MG63 (cell line): ENCODE measurements around the gene ZBTB2. TPM values are rescaled to one million over a fixed set of nuclear protein-coding genes. Genes with fewer than 3 reads are reported as not detected.

Source experiments
- DNase-seq: peaks from one replicate; pipeline ENCODE4 v3.0.0-alpha.2; 2020
- H3K27me3 ChIP-seq: fragments of 250-450 bp; sonication (Bioruptor Pico); 2 replicates; pipeline ENCODE4 v1.5.1; 2020; ENCODE audit warnings: mild to moderate bottlenecking, moderate library complexity
- H3K36me3 ChIP-seq: fragments of 250-450 bp; sonication (Bioruptor Pico); 2 replicates; pipeline ENCODE4 v1.5.1; 2020; ENCODE audit warnings: mild to moderate bottlenecking, moderate library complexity
- H3K4me3 ChIP-seq: fragments of 250-450 bp; sonication (Bioruptor Pico); 2 replicates; pipeline ENCODE4 v1.5.1; 2020; ENCODE audit warnings: mild to moderate bottlenecking, moderate library complexity
- H3K9me3 ChIP-seq: fragments of 250-450 bp; sonication (Bioruptor Pico); 2 replicates; pipeline ENCODE4 v1.5.1; 2020; ENCODE audit warnings: mild to moderate bottlenecking, moderate library complexity
- total RNA-seq: library from RNA; depleted of rRNA; stranded (reverse); fragments of >200 nt; shearing (Covaris generic); gene quantifications from 2 replicates; pipeline ENCODE4 v1.2.3, GENCODE V29; 2014; ENCODE audit warnings: low replicate concordance; rRNA removed

ZBTB2 gene
- 23.3 and 34.0 TPM in 2 replicates for total RNA-seq

GRCh38 chr6:151391471-151392413, at the start of gene ZBTB2:
Gene ZBTB2 (minus strand): TSS chr6:151391559. CDS start chr6:151373637, 17,922 bp downstream.
- DNase-seq = peak; percentile 77
- Histone ChIP-seq H3K36me3 (peaks cover 48% of the 10 kb centered on the region), H3K27me3 (no peaks in the 10 kb centered on the region), H3K4me3 (peak within 1 kb of the TSS; percentile 91), H3K9me3 (no peaks in the 10 kb centered on the region)

GRCh38 chr6:151440930-151441329, 49.6 kb upstream of the ZBTB2 start:
- DNase-seq = no peak
- peaks cover 38% of the 10 kb centered on the region for H3K36me3 ChIP-seq
- H3K27me3 ChIP-seq = no peaks in the 10 kb centered on the region
- H3K9me3 ChIP-seq = no peaks in the 10 kb centered on the region
- H3K4me3 ChIP-seq = no peak overlapping the region

- Histone ChIP-seq H3K4me3 (no peak overlapping the region), H3K9me3 (no peaks in the 10 kb centered on the region), H3K27me3 (no peaks in the 10 kb centered on the region), H3K36me3 (peaks cover 41% of the 10 kb centered on the region)
- DNase-seq = no peak
Observed at GRCh38 chr6:151440498-151440897, 49.1 kb upstream of the ZBTB2 start.

GRCh38 chr6:151437401-151437800, 46.0 kb upstream of the ZBTB2 start:
- DNase-seq = no peak
- Histone ChIP-seq H3K27me3 (no peaks in the 10 kb centered on the region), H3K4me3 (no peak overlapping the region), H3K9me3 (no peaks in the 10 kb centered on the region), H3K36me3 (peaks cover 40% of the 10 kb centered on the region)

GRCh38 chr6:151436802-151437201, 45.4 kb upstream of the ZBTB2 start:
- H3K4me3 ChIP-seq = no peak overlapping the region
- no peaks in the 10 kb centered on the region for H3K9me3 ChIP-seq
- no peak for DNase-seq
- H3K27me3 ChIP-seq = no peaks in the 10 kb centered on the region
- H3K36me3 ChIP-seq = peaks cover 43% of the 10 kb centered on the region

DNA sequence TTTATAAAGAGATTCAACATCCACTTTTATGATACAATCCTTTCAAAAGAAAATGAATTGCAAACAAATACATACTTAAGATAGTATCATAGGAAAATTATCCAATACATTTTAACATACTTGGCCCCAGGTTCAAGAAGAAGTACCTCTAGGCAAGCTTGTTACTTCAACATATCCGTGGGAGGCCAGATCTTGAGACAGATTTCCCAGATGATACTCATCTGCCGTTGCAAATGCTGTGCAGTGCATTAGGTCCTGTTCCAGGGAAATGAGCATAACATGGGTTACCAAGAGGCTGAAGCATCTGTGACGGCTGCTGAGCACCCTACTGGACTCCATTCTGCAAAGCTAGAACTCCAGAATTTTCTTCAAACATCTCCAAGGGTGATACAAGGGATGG, 44.9 kb upstream of the ZBTB2 start:
- Histone ChIP-seq H3K27me3 (no peaks in the 10 kb centered on the region), H3K36me3 (peaks cover 43% of the 10 kb centered on the region), H3K4me3 (no peak overlapping the region), H3K9me3 (no peaks in the 10 kb centered on the region)
- no peak for DNase-seq

DNA sequence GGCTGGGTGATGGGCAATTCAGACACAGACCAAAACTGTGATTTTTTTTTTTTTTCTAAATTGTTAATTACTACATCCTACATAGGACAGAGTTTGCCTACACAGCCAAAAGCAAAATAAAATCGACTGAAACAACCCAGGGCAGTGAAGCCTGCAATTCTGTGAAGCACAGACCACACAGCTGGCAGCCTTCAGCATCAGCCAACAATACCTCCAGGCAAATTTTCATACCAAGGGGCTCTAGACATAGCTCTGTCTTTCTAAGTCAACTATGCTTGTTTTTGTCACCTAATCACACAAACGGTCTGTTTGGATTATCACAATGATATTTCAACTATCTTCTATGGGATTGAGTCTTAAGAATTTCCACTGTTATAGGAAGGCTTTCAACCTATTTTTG, 43.0 kb upstream of the ZBTB2 start:
- Histone ChIP-seq H3K4me3 (no peak overlapping the region), H3K9me3 (no peaks in the 10 kb centered on the region), H3K27me3 (no peaks in the 10 kb centered on the region), H3K36me3 (peaks cover 54% of the 10 kb centered on the region)
- DNase-seq = no peak

- Histone ChIP-seq H3K36me3 (peaks cover 60% of the 10 kb centered on the region), H3K27me3 (no peaks in the 10 kb centered on the region), H3K9me3 (no peaks in the 10 kb centered on the region), H3K4me3 (no peak overlapping the region)
- DNase-seq = no peak
Observed at GRCh38 chr6:151432651-151433050, 41.3 kb upstream of the ZBTB2 start.

DNA sequence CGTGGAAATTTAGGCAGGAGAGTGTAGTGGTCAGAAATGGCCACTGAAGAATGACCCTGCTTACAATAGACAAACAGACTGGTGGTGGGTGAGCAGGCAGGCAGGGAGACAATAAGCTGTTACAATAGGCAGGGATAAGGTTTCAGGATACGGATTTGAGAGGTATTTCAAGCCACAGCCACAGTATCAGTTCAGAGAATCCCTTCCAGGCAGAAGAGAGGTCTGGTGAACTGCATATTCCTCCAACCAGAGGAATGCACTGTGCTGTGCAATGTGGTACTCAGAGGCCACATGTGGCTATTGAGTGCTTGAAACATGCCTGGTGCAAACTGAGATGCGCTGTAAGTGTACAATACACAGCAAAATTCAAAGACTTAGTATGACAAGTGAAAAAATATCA, 40.0 kb upstream of the ZBTB2 start:
- Histone ChIP-seq H3K9me3 (no peaks in the 10 kb centered on the region), H3K27me3 (no peaks in the 10 kb centered on the region), H3K36me3 (peaks cover 55% of the 10 kb centered on the region), H3K4me3 (no peak overlapping the region)
- no peak for DNase-seq

GRCh38 chr6:151430886-151431285, 39.5 kb upstream of the ZBTB2 start:
- no peak overlapping the region for H3K4me3 ChIP-seq

GRCh38 chr6:151428093-151428735, 36.9 kb upstream of the ZBTB2 start:
- Histone ChIP-seq H3K27me3 (no peaks in the 10 kb centered on the region), H3K36me3 (peaks cover 50% of the 10 kb centered on the region), H3K4me3 (no peak overlapping the region), H3K9me3 (no peaks in the 10 kb centered on the region)
- no peak for DNase-seq

More at GRCh38 chr6:151430886-151431285, 39.5 kb upstream of the ZBTB2 start:
- Histone ChIP-seq H3K27me3 (no peaks in the 10 kb centered on the region), H3K9me3 (no peaks in the 10 kb centered on the region), H3K36me3 (peaks cover 56% of the 10 kb centered on the region)
- no peak for DNase-seq

- H3K27me3 ChIP-seq = no peaks in the 10 kb centered on the region
- no peaks in the 10 kb centered on the region for H3K9me3 ChIP-seq
- no peak for DNase-seq
- peaks cover 46% of the 10 kb centered on the region for H3K36me3 ChIP-seq
- no peak overlapping the region for H3K4me3 ChIP-seq
Observed at GRCh38 chr6:151425561-151425960, 34.2 kb upstream of the ZBTB2 start.

- no peak for DNase-seq
- H3K36me3 ChIP-seq = peaks cover 43% of the 10 kb centered on the region
- no peaks in the 10 kb centered on the region for H3K27me3 ChIP-seq
- H3K9me3 ChIP-seq = no peaks in the 10 kb centered on the region
- H3K4me3 ChIP-seq = no peak overlapping the region
Observed at GRCh38 chr6:151422981-151423380, 31.6 kb upstream of the ZBTB2 start.

- no peak overlapping the region for H3K4me3 ChIP-seq
- H3K9me3 ChIP-seq = no peaks in the 10 kb centered on the region
- H3K27me3 ChIP-seq = no peaks in the 10 kb centered on the region
- peaks cover 59% of the 10 kb centered on the region for H3K36me3 ChIP-seq
- no peak for DNase-seq
Observed at GRCh38 chr6:151417477-151417876, 26.1 kb upstream of the ZBTB2 start.

DNA sequence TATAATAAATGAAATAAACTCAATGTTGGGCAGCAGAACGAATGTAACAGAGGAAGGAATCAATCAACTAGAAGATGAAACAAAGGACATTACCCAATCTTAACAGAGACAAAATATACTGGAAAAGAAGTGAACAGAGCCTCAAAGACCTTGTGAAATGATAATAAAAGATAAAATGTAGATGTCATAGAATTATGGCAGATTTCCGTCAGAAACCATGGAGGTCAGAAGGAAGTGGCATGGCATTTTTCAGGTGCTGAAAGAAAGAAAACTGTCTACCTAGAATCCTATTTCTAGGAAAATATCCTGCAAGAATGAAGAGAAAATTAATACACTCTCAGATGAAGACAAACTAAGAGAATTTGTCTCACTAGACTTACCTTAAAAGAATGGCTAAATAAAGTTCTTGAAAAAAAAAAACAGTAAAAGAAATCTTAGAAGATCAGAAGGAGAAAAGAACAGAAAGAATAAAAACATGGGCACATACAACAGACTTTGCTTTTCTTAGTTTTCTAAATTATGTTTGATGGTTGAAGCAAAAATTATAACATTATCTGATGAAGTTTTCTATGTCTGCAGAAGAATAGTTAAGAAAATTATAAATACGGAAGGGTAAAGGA, 23.4 kb upstream of the ZBTB2 start:
- Histone ChIP-seq H3K27me3 (no peaks in the 10 kb centered on the region), H3K4me3 (no peak overlapping the region), H3K36me3 (peaks cover 58% of the 10 kb centered on the region), H3K9me3 (no peaks in the 10 kb centered on the region)
- DNase-seq = no peak

DNA sequence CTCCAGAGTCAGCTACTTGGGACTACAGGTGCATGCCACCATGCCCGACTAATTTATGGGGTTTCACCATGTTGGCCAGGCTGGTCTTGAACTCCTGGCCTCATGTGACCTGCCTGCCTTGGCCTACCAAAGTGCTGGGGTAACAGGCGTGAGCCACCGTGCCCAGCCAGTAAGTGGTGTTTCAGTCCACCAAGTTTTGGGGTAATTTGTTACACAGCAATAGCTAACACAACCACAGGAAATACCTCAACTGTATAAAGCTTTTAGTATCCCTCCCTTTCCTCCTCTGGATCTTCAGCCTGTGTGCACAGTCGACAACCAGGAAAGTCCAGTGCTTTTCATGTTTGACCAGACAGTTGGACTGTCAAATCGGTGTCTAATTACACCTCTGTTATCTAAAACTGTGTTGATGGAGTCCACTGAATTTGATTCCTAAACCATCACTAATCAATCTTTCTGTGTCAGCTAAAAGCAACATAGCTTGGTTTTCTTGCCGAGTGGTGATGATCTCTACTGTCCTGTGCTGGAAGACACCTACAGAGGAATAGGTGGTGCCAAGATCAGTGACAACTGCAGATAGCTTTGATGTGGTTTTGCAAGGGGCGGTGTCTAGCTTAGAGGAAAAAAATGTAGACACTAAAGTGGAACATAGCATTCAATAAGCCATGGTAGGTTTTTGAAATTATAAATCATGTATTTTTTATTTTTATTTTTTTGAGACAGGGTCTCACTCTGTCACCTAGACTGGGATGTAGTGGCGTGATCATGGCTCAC, 22.2 kb upstream of the ZBTB2 start:
- DNase-seq = no peak
- H3K27me3 ChIP-seq = no peaks in the 10 kb centered on the region
- peaks cover 65% of the 10 kb centered on the region for H3K36me3 ChIP-seq
- H3K4me3 ChIP-seq = no peak overlapping the region
- H3K9me3 ChIP-seq = no peaks in the 10 kb centered on the region
